Suprapubic skin (tissue), 4 donors: ENCODE data around the gene GRIP2. TPM values are rescaled to one million over a fixed set of nuclear protein-coding genes. Genes with fewer than 3 reads are reported as not detected.

Source experiments
- DNase-seq, 2 donors: peaks; one replicate each; pipeline ENCODE4 v3.0.0-alpha.2; 2019; ENCODE audit warnings: low spot score in 2 of 2
- H3K27ac ChIP-seq: fragments of 200-600 bp; sonication (generic); one replicate; pipeline ENCODE4 v1.5.1; 2019
- H3K27me3 ChIP-seq: fragments of 200-600 bp; sonication (generic); one replicate; pipeline ENCODE4 v1.5.1; 2019
- H3K36me3 ChIP-seq: fragments of 200-600 bp; sonication (generic); one replicate; pipeline ENCODE4 v1.5.1; 2019
- H3K4me1 ChIP-seq: fragments of 200-600 bp; sonication (generic); one replicate; pipeline ENCODE4 v1.5.1; 2019
- H3K4me3 ChIP-seq: fragments of 200-600 bp; sonication (generic); one replicate; pipeline ENCODE4 v1.5.1; 2019; ENCODE audit warnings: mild to moderate bottlenecking
- H3K9me3 ChIP-seq: fragments of 200-600 bp; sonication (generic); one replicate; pipeline ENCODE4 v1.5.1; 2019
- CTCF ChIP-seq, 2 donors: fragments of 200-600 bp in 1 of 2; fragments of 450-650 bp in 1 of 2; sonication (generic) in 1 of 2; IDR thresholded peaks; one replicate each; pipeline ENCODE4 v1.5.1; 2016 to 2019; ENCODE audit warnings: antibody characterized with exemption in 2 of 2, mild to moderate bottlenecking in 1 of 2, moderate library complexity in 1 of 2
- EP300 ChIP-seq: sonication (generic); formaldehyde crosslinking; IDR thresholded peaks from one replicate; pipeline ENCODE4 v1.6.1; 2017; ENCODE audit warnings: antibody characterized with exemption
- POLR2A ChIP-seq, 2 donors: fragments of 450-650 bp; IDR thresholded peaks; one replicate each; pipeline ENCODE4 v1.6.1; 2017; ENCODE audit warnings: antibody characterized with exemption in 2 of 2, mild to moderate bottlenecking in 2 of 2, moderate library complexity in 2 of 2
- POLR2AphosphoS5 ChIP-seq, 3 donors: sonication (generic); formaldehyde crosslinking; IDR thresholded peaks; one replicate each; pipeline ENCODE4 v1.6.1; 2017; ENCODE audit warnings: antibody characterized with exemption in 3 of 3
- WGBS: methylation state at CpG from one replicate; pipeline ENCODE4 v1.1.5; 2018; 5-methylcytosine and 5-hydroxymethylcytosine counted together
- total RNA-seq, 4 donors: library from RNA; depleted of rRNA; stranded (reverse); fragments of >200 nt; gene quantifications; one replicate each; pipeline ENCODE4 v1.1.0, GENCODE V29; 2016

The GRIP2 gene
- total RNA-seq, 4 donors from 2014 or later, result 0.65 to 5.8 (median 3.0) TPM

- no peak overlapping the region for H3K27ac ChIP-seq
- no peak for DNase-seq
These were observed 779 bp downstream of the GRIP2 start for GRCh38 chr3:14539384-14539741.

GRCh38 chr3:14538451-14539088 is 1.6 kb downstream of the GRIP2 start:
- TF ChIP-seq CTCF (IDR thresholded peaks at IDR 0.05) (no peak), POLR2AphosphoS5 (IDR thresholded peaks at IDR 0.05) (no peak), EP300 (no peak), POLR2A (IDR thresholded peaks at IDR 0.05) (no peak)
- no peak for DNase-seq
- no peaks in the 10 kb centered on the region for H3K36me3 ChIP-seq
- H3K27ac ChIP-seq, result no peak overlapping the region
- peaks cover 8% of the 10 kb centered on the region for H3K27me3 ChIP-seq
- H3K9me3 ChIP-seq, result no peaks in the 10 kb centered on the region
- 81% methylated on average over 3 of the region's 3 CpGs for WGBS
- peaks cover 22% of the 10 kb centered on the region for H3K4me1 ChIP-seq
- H3K4me3 ChIP-seq, result no peak overlapping the region

More at GRCh38 chr3:14539384-14539741, 779 bp downstream of the GRIP2 start:
- TF ChIP-seq POLR2A (IDR thresholded peaks at IDR 0.05) (no peak), CTCF (IDR thresholded peaks at IDR 0.05) (no peak), POLR2AphosphoS5 (IDR thresholded peaks at IDR 0.05) (no peak), EP300 (no peak)
- no peak overlapping the region for H3K4me3 ChIP-seq
- H3K36me3 ChIP-seq, result no peaks in the 10 kb centered on the region
- no peaks in the 10 kb centered on the region for H3K9me3 ChIP-seq
- WGBS, result 70% methylated on average over 2 of the region's 4 CpGs
- H3K4me1 ChIP-seq, result peaks cover 15% of the 10 kb centered on the region
- peaks cover 8% of the 10 kb centered on the region for H3K27me3 ChIP-seq

- 88% methylated on average over 9 of the region's 10 CpGs for WGBS
- Histone ChIP-seq H3K9me3 (no peaks in the 10 kb centered on the region), H3K27me3 (peaks cover 8% of the 10 kb centered on the region), H3K36me3 (no peaks in the 10 kb centered on the region), H3K4me1 (peaks cover 25% of the 10 kb centered on the region), H3K27ac (no peak overlapping the region), H3K4me3 (no peak overlapping the region)
- DNase-seq, result no peak
- no peak for TF ChIP-seq POLR2A (IDR thresholded peaks at IDR 0.05)
- TF ChIP-seq POLR2AphosphoS5 (IDR thresholded peaks at IDR 0.05), result no peak
- no peak for TF ChIP-seq EP300
- no peak for TF ChIP-seq CTCF (IDR thresholded peaks at IDR 0.05)
These were observed 2.3 kb downstream of the GRIP2 start for GRCh38 chr3:14537590-14538450.

- no peak for TF ChIP-seq POLR2AphosphoS5 (IDR thresholded peaks at IDR 0.05)
- no peak for TF ChIP-seq EP300
- no peak for TF ChIP-seq CTCF (IDR thresholded peaks at IDR 0.05)
- no peak for TF ChIP-seq POLR2A (IDR thresholded peaks at IDR 0.05)
- peaks cover 8% of the 10 kb centered on the region for H3K27me3 ChIP-seq
- no peak for DNase-seq
- no peaks in the 10 kb centered on the region for H3K9me3 ChIP-seq
- WGBS, result 81% methylated on average over 12 of the region's 12 CpGs
- H3K27ac ChIP-seq, result no peak overlapping the region
- peaks cover 33% of the 10 kb centered on the region for H3K4me1 ChIP-seq
- no peaks in the 10 kb centered on the region for H3K36me3 ChIP-seq
- H3K4me3 ChIP-seq, result no peak overlapping the region
These were observed 3.1 kb downstream of the GRIP2 start for GRCh38 chr3:14536837-14537589.
